Raji (cell line): ENCODE measurements around the gene RARRES2.

Source experiments
- POLR2A ChIP-seq: IDR thresholded peaks from 2 replicates; pipeline ENCODE4 v1.6.1; 2011; ENCODE audit warnings: low read depth, low read length, control low read depth; ENCODE audit not compliant: insufficient read depth

The RARRES2 gene

DNA sequence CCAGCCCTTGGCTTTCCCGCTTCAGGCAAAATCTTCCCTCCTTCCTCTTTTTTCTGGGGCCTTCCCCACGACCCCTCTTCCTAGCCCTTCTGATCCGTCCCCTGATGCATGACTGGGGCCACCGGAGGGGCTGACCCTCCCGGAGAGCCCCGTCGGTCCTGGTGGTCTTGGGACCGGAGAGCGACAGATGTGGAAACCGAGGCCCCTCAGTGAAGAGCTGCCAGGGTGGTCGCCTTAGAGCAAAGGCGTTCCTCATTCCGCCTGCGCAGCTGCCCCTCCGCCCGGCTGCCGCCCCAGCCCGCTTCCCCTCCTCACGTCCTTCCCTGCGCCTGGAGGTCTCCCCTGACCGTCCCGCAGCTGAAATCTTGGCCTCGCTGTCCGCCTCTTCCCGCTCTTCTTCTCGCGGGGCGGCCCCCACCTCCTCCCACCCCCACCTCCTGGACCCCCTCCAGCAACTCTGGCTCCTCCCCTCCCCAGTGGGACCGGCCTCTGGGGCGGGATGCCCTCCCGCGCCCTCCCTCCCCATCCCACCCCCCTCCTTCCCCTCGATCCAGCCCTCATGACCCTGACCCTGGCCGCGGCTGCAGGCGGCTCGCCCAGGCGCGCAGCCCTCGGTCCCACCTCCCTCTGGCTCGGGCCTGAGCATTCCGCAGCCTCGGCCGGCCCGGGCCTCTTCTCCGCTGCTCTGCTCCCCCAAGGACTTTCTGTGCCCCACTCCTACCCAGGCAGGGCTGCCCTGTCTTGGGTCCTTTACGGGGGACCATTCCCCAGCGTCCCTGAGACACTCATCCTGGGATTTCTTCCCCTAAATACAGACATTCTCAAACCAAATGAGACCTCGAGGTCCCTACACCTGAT is at the start of gene RARRES2:
Gene RARRES2 (minus strand): TSS at position 367 of the 858 bp plus-strand sequence. CDS start 1,020 bp downstream, outside the sequence.
- TF ChIP-seq POLR2A, result no peak

DNA sequence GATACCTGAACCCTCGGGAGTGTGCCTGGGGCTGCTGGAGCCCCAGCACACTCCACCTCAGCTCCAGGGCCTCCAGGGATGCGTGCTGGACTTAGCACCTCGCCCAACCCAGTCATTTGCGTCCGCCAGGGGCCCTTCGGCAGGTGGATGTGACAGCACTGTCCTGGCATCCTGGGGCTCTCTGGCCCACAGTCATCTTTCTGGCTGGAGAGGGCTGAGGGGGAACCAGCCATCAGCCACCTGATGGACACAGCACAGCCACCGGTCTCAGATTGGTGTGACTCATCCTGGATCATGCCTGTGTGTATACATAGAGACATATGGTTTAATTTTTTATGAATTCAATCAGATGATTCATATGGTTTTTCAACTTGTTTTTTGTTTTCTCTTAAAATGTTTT is 48.8 kb upstream of the RARRES2 start:
- TF ChIP-seq POLR2A, result no peak

DNA sequence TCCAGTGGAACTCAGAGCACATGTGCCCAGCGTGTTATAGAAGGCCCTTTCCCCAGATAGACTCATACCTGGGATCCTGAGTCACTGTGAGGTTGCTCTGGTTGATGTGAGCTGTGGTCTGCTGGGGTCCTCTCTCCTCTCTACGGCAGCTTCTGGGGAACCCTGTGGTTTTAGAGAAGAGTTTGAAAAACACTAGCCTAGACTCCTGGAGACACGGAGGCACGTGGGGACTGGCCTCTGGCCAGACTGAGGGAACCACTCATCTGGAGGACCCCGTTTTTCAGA is 48.0 kb upstream of the RARRES2 start:
- TF ChIP-seq POLR2A, result no peak

DNA sequence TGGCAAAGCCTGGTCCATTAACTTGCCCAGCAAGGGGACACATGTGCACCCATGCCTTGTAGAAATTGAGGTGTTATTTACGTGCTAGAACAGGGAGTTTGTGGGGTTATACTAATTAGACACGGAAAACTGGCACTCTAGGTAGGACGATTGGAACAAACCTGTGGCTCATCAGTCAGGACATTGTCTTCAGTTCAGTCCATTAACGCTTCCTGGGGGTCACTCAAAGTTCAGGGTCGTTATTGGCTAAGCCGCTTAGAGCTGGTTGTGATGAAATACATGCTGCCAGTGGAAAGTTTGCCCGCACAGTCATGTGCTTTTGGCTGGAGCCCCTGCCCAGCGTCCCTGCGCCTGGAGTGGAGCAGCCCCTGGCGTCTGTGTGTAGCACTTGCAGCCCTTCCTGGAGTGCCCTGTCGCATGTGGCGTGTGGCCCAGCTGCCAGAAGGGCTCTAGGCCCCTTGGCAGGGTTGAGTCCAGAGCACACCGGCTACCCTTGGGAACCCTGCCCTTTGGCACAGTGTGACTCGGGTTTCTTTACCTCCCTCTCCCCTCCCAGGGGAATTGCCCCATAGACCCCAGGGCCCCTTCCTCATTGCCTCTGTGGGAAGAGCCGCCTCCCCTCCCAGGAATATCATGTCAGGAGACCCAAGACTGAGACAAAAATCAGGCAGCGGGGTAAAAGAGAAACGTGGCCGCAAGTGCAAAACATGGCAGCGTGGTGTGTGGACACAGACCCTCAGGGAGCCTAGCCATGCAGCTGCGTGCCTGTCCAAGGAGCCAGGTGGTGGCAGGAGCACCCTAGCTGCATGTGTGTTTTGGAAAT is 47.5 kb upstream of the RARRES2 start:
- no peak for TF ChIP-seq POLR2A

DNA sequence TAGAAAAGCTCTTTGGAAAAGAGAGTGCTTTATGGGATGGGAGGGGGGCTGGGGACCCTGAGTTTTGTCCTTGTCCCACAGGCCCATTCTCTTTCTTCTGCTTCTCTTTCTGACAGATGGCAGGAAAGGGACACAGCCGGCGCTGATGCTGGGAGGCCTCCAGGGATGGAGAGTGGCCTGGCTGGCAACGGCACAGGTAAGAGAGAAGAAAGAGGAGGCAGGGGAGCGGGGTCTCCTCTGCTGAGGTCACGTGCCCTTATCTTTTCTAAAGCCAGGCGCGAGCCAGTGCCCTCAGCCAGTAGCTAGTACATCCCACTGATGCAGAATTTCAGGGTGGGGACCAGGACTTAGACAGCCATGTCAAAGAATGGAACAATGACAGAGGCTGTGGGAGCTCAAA is 46.9 kb upstream of the RARRES2 start:
- no peak for TF ChIP-seq POLR2A

DNA sequence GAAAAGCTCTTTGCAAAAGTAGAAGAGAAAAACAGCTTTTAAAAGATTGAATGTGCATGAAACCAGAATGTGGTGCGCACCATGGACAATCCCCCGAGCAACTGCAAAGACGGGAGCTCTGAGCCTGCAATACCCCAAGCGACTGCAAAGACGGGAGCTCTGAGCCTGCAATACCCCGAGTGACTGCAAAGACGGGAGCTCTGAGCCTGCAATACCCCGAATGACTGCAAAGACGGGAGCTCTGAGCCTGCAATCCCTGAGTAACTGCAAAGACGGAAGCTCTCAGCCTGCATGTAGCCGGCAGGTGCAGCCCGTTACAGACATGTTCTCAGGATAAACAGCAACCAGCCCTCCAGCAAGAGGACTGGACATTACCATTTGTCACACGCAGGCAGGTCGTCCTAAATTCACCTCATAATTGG is 43.9 kb upstream of the RARRES2 start:
- no peak for TF ChIP-seq POLR2A

DNA sequence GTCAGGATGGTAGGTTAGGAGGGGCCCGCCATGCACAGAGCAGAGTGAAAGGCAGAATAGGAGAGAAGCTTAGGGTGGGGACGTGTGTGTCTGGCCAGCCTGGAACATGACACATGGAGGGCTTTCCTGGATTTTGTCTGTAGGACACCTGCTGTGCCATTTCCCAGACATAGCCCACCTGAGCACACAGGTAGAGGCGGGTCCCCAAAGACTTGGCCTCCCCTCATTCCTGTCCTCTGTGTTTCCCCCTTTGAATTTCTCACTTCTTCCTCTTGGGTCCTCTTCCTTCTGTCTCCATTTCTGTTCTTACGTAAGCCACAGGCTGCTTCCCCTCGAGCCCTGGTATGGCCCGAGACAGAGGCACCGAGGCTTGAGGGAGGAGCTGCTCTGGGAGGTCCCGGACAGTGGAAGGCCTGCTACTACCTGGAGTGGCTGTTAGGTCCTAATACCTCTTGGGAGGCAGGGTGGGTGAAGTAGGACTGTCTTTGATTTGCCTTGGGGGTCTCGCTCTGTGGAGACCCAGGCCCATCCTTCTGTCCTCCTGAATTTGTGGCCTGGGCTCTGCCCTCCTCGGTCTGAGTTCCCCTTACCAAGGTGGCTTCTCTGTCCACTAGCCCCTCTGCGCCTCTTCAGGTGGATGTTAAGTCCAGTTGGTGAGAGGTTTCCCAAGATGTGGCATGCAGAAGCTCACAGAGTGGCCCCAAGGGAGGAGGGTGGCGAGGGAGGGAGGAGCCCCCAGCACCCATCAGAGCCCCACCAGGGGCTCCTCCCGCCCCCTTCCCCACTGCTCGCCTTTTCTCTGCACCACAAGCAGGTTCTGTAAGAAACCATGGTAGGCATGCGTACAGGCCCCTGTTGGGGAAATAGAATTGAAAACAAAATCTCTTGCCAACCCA is 43.2 kb upstream of the RARRES2 start:
- no peak for TF ChIP-seq POLR2A

DNA sequence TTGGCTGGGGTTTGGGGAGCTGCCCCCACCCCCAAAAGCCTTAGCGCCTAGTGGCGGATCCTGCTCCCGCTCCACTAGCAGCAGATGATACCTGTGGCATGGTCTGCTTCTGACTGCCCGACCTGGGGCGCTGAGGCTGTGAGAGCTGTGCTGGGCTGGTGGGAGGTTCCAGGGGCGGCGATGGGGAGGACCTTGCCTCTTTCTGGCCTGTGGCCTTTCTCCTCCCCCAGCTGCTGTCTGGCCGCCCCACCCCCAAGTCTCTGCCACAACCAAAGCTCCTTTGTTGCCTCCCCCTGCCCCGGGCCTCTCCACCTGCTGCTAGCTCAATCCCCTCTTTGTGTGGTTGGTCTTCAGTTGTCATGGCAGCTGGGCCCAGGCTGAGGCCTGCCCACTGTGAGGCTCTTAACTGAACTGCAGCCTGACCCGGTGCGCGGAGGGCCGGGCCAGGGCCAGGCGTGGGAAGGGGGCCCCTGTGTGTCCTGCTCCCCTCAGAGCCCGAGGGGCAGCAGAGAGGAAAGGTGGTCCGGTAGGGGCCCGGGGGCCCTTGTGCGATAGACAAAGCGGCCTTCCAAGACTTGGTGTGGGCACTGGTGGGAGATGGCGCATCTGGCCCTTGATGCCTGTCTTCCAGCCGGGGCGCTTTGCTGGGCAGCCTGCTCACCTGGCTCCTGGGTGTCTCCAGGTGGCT is 42.4 kb upstream of the RARRES2 start:
- TF ChIP-seq POLR2A, result peak; percentile 59; the same call in 1 of the 2 replicates

DNA sequence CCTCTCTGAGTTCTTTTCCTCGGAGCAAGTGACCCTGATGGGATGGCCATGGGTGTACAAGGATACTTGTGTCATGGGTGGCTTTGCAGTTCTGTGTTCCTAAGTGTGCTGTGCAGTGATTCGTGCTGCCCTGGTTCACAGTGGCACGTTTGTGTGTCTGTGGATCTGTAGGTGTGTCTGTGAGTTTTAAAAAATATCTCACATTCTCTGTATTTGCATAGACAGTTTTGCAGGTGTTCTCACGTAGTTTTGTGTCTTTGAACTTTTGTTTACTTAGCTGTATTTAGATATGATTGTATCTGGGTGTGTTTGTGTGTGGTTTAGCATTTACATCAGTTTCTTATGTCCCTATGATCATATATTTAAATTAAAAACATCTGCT is 41.4 kb upstream of the RARRES2 start:
- peak; percentile 62; the same call in 1 of the 2 replicates for TF ChIP-seq POLR2A

DNA sequence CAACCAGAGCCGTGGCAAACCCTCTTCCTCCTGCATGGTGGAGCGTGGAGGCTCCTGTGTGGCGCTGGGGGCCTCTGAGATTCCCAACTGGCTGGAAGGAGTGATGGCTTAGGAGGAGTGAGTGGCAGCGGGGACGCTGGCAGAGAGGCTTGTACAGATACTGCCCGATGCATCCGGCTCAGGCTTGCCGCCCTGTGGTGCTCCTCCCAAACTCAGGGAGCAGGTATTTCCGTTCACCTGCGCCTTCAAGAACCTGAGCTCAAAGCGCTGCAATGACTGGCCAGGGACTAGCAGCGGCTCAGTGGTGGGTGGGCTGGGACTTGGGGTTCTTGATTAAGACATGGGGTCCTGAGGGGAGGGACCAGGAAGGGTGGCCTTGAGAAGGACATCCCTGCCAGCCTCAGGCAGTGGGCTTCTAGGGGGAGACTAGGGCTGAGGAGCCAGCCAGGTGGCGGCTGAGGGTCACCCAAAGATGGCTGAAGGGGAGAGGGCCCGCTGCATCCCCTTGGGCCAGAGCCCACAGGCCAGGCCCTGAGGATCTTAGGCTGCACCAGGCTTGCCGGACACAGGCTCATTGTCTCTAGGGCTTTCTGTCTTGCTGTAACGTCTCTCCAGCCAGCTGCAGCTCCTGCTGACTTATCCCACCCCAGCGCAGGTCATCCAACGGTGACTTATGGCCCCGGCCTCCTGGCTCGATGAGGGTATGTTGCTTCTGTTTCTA is 40.9 kb upstream of the RARRES2 start:
- no peak for TF ChIP-seq POLR2A

DNA sequence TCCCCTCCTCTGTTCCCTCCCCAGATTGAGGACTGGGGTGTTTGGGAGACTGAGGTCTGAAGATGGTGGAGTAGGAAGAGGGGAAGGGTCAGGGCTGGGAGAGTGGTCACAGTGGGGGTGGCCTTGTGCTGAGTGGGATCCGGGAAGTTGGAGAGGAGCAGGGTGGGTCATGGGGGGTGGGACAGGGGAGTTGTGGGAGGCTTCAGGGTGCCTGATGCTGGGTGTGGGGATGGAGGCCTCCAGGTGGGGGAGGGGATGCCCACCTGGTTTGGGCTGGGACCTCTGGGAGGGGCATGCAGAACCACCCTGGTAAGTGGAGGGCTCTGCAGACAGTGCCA is 40.3 kb upstream of the RARRES2 start:
- no peak for TF ChIP-seq POLR2A

DNA sequence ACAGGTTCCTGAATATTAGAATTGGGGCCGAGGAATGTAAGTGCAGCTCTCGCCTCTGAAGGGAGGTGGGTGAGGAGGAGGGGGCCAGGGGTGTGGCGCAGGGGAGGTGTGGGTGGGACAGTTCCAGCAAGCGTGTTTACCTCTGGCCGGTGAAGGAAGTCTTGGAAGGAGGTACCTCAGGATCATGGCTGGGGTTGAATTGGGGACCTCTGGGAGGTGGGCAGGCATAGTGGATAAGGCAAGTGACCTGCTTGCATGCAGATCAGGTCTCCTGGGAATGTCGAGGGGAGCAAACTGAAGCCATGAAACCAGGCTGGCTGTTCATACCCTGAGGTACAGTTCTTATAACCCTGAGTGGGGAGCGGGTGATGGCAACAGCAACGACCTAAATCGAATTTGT is 39.7 kb upstream of the RARRES2 start:
- no peak; the same call in 1 of the 2 replicates for TF ChIP-seq POLR2A

DNA sequence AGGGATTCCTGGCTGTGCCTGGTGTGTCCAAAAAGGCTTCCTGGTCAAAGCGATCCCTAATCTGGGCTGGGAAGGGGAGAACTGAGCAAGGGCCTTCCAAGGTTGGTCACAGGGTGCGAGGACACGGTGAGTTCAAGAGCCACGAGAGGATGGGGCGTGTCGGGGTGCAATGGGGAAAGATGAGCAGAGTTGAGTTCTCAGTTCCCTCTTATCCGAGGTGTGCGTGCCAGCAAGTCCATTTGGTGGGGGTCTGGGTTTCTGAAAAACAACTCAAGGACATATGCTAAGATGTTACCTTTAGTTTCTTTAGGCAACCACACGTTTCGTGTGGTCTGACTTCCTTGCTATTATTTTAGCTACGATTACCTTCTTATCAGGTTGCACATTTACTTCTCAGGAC is 39.0 kb upstream of the RARRES2 start:
- no peak for TF ChIP-seq POLR2A
